PC-3 (cell line): ENCODE measurements around the gene PHRF1. TPM values are rescaled to one million over a fixed set of nuclear protein-coding genes. Genes with fewer than 3 reads are reported as not detected.
A peak's percentile ranks its signal among the peaks of the same experiment; 100 is the strongest.

Experiments
- ATAC-seq: fragments of 200-7000 bp; cut with Tn5 transposase; 2 replicates; pipeline ENCODE4 v1.9.1; 2020; ENCODE audit warnings: mild to moderate bottlenecking, moderate library complexity
- BruUV-seq: library from RNA; stranded (reverse); fragments of 400-500 nt; replicated peaks from 2 replicates; lab custom pipeline; 2021; lab: Mats Ljungman, UMichigan
- CTCF ChIA-PET: fragments of 300-600 bp; sonication (Branson Sonifier 250); formaldehyde crosslinking; loops from one replicate; lab custom pipeline; 2022; ENCODE audit warnings: antibody characterized with exemption; lab: Charles Lee
- POLR2A ChIA-PET: fragments of 300-600 bp; sonication (Branson Sonifier 250); formaldehyde crosslinking; loops from one replicate; lab custom pipeline; 2022; ENCODE audit warnings: antibody characterized with exemption; ENCODE audit not compliant: unreplicated experiment; lab: Charles Lee
- DNase-seq: peaks from one replicate; pipeline ENCODE4 v3.0.0-alpha.2; 2015
- H2AFZ ChIP-seq: fragments of 300-600 bp; sonication (generic); 2 replicates; pipeline ENCODE4 v1.6.0; 2016; ENCODE audit warnings: antibody characterized with exemption, low read length
- H3F3A ChIP-seq: fragments of 300-600 bp; sonication (generic); one replicate; pipeline ENCODE4 v1.6.0; 2017; ENCODE audit warnings: antibody characterized with exemption, low read length, control low read depth, mild to moderate bottlenecking; ENCODE audit not compliant: unreplicated experiment
- H3K27ac ChIP-seq: fragments of 300-600 bp; sonication (generic); 2 replicates; pipeline ENCODE4 v1.5.1; 2016; ENCODE audit warnings: mild to moderate bottlenecking, low read length
- H3K27me3 ChIP-seq: fragments of 300-600 bp; sonication (generic); 2 replicates; pipeline ENCODE4 v1.6.1; 2016; ENCODE audit warnings: low read length, mixed read lengths
- H3K36me3 ChIP-seq: fragments of 300-600 bp; sonication (generic); 2 replicates; pipeline ENCODE4 v1.6.1; 2016; ENCODE audit warnings: low read depth, mixed run types, low read length, mixed read lengths
- H3K4me1 ChIP-seq: fragments of 300-600 bp; sonication (generic); 2 replicates; pipeline ENCODE4 v1.5.1; 2016; ENCODE audit warnings: low read length; ENCODE audit not compliant: insufficient read depth
- H3K4me2 ChIP-seq: fragments of 300-600 bp; sonication (generic); 2 replicates; pipeline ENCODE4 v1.6.0; 2016; ENCODE audit warnings: low read length
- H3K4me3 ChIP-seq: fragments of 300-600 bp; sonication (generic); 2 replicates; pipeline ENCODE4 v1.5.1; 2016; ENCODE audit warnings: mild to moderate bottlenecking, low read length, mixed read lengths
- H3K79me2 ChIP-seq: fragments of 300-600 bp; sonication (generic); 2 replicates; pipeline ENCODE4 v1.6.1; 2017; ENCODE audit warnings: low read length, mixed read lengths
- H3K9ac ChIP-seq: fragments of 300-600 bp; sonication (generic); 2 replicates; pipeline ENCODE4 v1.6.0; 2016; ENCODE audit warnings: mild to moderate bottlenecking, low read length
- H3K9me2 ChIP-seq: fragments of 300-600 bp; sonication (generic); replicated peaks from 2 replicates; pipeline ENCODE4 v1.6.1; 2016; ENCODE audit warnings: mixed run types, low read length, mixed read lengths
- H3K9me3 ChIP-seq: fragments of 300-600 bp; sonication (generic); 2 replicates; pipeline ENCODE4 v1.6.1; 2016; ENCODE audit warnings: low read length, mixed read lengths
- H4K20me1 ChIP-seq: fragments of 300-600 bp; sonication (generic); 2 replicates; pipeline ENCODE4 v1.6.1; 2016; ENCODE audit warnings: low read length, mixed read lengths
- EZH2 ChIP-seq: fragments of 300-600 bp; sonication (generic); IDR thresholded peaks from one replicate; pipeline ENCODE4 v1.6.1; 2017; ENCODE audit warnings: antibody characterized with exemption, mild to moderate bottlenecking, low read length; ENCODE audit not compliant: unreplicated experiment
- EZH2phosphoT487 ChIP-seq: fragments of 300-600 bp; sonication (generic); IDR thresholded peaks from 2 replicates; pipeline ENCODE4 v1.6.1; 2018; ENCODE audit warnings: mild to moderate bottlenecking, antibody characterized with exemption, low read length, borderline replicate concordance
- intact Hi-C: fragments of 100-400 bp; cut with micrococcal nuclease; formaldehyde crosslinking; loops from 2 replicates; pipeline ENCODE4 v1.9.0; 2023
- total RNA-seq: library from RNA; depleted of rRNA; stranded (reverse); fragments of >200 nt; gene quantifications from 2 replicates; pipeline ENCODE4 v1.2.3, GENCODE V29; 2014
- TF ChIP-seq, protein P1 (sequence below): fragments of 300-600 bp; sonication (generic); conservative IDR thresholded peaks from 2 replicates; pipeline ENCODE4 v1.5.1; 2017; ENCODE audit warnings: antibody characterized with exemption, low read depth, mild to moderate bottlenecking, low read length

The PHRF1 gene
- total RNA-seq, 1 experiment from 2014 or later, result 41.4 TPM

DNA sequence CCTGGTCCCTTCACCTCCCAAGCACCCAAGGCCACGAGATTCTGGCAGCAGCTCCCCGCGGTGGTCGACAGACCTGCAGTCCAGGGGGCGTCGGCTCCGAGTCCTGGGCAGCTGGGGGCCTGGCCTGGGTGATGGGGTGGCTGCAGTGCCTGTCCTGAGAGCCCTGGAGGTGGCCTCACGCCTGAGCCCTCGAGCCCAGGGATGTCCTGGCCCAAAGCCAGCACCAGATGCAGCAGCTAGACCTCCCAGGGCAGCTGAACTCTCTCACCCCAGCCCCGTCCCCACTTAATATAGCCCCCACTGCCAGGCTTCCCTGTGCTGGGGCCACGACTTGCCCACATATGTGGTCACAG is 22.3 kb upstream of the PHRF1 start:
- no TSS peak for BruUV-seq
- Histone ChIP-seq H3K4me1 (no peaks in the 10 kb centered on the region), H3F3A (no peaks in the 10 kb centered on the region), H3K36me3 (no peaks in the 10 kb centered on the region), H3K27ac (no peak overlapping the region), H3K4me3 (no peak overlapping the region), H3K4me2 (no peak overlapping the region), H3K79me2 (no peaks in the 10 kb centered on the region), H4K20me1 (no peaks in the 10 kb centered on the region), H3K9ac (no peak overlapping the region), H3K9me3 (no peaks in the 10 kb centered on the region), H3K9me2 (no peaks in the 10 kb centered on the region), H3K27me3 (peaks cover 6% of the 10 kb centered on the region; the same call in 1 of the 2 replicates), H2AFZ (no peak overlapping the region)
- no peak for TF ChIP-seq EZH2phosphoT487
- TF ChIP-seq, protein P1, sequence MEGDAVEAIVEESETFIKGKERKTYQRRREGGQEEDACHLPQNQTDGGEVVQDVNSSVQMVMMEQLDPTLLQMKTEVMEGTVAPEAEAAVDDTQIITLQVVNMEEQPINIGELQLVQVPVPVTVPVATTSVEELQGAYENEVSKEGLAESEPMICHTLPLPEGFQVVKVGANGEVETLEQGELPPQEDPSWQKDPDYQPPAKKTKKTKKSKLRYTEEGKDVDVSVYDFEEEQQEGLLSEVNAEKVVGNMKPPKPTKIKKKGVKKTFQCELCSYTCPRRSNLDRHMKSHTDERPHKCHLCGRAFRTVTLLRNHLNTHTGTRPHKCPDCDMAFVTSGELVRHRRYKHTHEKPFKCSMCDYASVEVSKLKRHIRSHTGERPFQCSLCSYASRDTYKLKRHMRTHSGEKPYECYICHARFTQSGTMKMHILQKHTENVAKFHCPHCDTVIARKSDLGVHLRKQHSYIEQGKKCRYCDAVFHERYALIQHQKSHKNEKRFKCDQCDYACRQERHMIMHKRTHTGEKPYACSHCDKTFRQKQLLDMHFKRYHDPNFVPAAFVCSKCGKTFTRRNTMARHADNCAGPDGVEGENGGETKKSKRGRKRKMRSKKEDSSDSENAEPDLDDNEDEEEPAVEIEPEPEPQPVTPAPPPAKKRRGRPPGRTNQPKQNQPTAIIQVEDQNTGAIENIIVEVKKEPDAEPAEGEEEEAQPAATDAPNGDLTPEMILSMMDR, result no peak
- no peak for TF ChIP-seq EZH2
- POLR2A ChIA-PET, result no interaction called here
- CTCF ChIA-PET, result interaction anchor here (0.5 kb wide), 1 partner anchor 222 kb away, joined by 4 read pairs; no protein-coding TSS in a partner anchor
- DNase-seq (no peak), ATAC-seq (no peak)
- intact Hi-C loops, result no loop called here

DNA sequence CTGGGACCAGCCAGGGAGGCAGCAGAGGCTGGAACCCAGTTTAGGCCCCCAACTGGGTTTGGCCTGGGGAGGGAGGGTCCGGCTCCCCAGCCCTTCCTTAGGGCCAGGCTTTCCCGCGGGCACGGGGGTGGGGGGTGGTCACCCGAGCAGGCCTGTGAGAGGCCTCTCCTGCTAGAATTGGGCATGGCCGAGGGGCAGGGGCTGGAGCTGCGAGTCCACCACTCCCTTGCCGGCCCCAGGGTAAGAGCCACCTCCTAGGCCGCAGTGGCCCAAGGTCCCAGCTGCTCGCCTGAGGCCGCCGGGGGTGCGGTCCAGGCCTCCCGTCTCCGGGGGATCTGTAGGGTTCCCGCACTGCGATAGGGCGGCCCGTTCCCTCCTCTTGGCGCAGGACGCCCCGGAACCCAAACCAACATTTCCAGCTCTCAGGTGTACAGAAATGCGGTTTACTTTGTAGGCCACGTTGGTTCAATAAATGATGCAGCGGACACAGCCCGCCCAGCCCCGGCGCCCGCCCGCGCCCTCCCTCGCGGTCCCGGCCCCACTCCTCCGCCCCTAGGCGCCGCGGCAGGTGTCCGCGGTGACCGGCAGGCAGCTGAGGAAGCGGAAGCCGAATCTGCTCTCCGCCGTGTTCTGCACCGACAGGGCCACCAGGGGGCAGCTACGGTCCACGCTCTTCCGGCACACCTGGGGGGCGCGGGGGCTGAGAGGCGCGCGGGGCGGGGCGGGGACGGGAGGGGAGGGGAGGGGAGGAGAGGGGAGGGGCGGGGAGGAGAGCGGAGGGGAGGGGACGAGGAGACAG is 21.6 kb upstream of the PHRF1 start:
- peak overlapping the region; percentile 63; the same call in 1 of the 2 replicates for H3K4me3 ChIP-seq
- H3K4me1 ChIP-seq, result no peaks in the 10 kb centered on the region
- DNase-seq (peak; percentile 81), ATAC-seq (peak; percentile 67)
- H3K36me3 ChIP-seq, result no peaks in the 10 kb centered on the region
- H3K9me3 ChIP-seq, result no peaks in the 10 kb centered on the region
- no peaks in the 10 kb centered on the region for H4K20me1 ChIP-seq
- no peaks in the 10 kb centered on the region for H3F3A ChIP-seq
- H3K4me2 ChIP-seq, result peak overlapping the region; percentile 72
- TF ChIP-seq EZH2, result no peak
- TF ChIP-seq, protein P1, result peak; percentile 45
- intact Hi-C loops, result no loop called here
- no peaks in the 10 kb centered on the region for H3K79me2 ChIP-seq
- peak overlapping the region; percentile 43; the same call in 1 of the 2 replicates for H2AFZ ChIP-seq
- H3K9me2 ChIP-seq, result no peaks in the 10 kb centered on the region
- CTCF ChIA-PET, result interaction anchor here (0.5 kb wide), 1 partner anchor 221 kb away, joined by 4 read pairs; no protein-coding TSS in a partner anchor
- H3K9ac ChIP-seq, result no peak overlapping the region
- no TSS peak for BruUV-seq
- H3K27me3 ChIP-seq, result peaks cover 6% of the 10 kb centered on the region; the same call in 1 of the 2 replicates
- no peak overlapping the region for H3K27ac ChIP-seq
- POLR2A ChIA-PET, result interaction anchor here (0.6 kb wide), 1 partner anchor 14 kb away, joined by 5 read pairs; no protein-coding TSS in a partner anchor
